Activated CD4-positive, alpha-beta memory T cell treated with anti-CD3 and anti-CD28 coated beads, Interleukin-2, amount 10 ng/mL, durations not matched to agents 7 days and 5 days (primary cell): ENCODE measurements around the gene LIMK2. TPM values are rescaled to one million over a fixed set of nuclear protein-coding genes. Genes with fewer than 3 reads are reported as not detected.
"Not testable (repeated sequence)": the region's sequence is repeated elsewhere in the genome, so short reads cannot be mapped to it uniquely, and the experiment has no call there.

Source experiments
- CTCF ChIA-PET: fragments of 350-600 bp; sonication (Branson Sonifier 250); formaldehyde crosslinking; loops from one replicate; lab custom pipeline; 2021; ENCODE audit warnings: antibody characterized with exemption, inconsistent platforms; lab: Charles Lee
- POLR2A ChIA-PET: fragments of 350-600 bp; sonication (Branson Sonifier 250); formaldehyde crosslinking; loops from one replicate; lab custom pipeline; 2021; ENCODE audit warnings: antibody characterized with exemption; lab: Charles Lee
- DNase-seq: peaks from one replicate; pipeline ENCODE4 v3.0.0-alpha.2; 2020
- H3K27ac Mint-ChIP-seq: one replicate; pipeline ENCODE4 v1.8.0; 2021; ENCODE audit warnings: mild to moderate bottlenecking, mixed read lengths
- H3K27me3 Mint-ChIP-seq: one replicate; pipeline ENCODE4 v1.8.0; 2021; ENCODE audit warnings: mixed read lengths
- H3K36me3 Mint-ChIP-seq: one replicate; pipeline ENCODE4 v1.8.0; 2021; ENCODE audit warnings: low read depth, mixed read lengths
- H3K4me1 Mint-ChIP-seq: one replicate; pipeline ENCODE4 v1.8.0; 2021; ENCODE audit warnings: mixed read lengths
- H3K4me3 Mint-ChIP-seq: one replicate; pipeline ENCODE4 v1.8.0; 2021; ENCODE audit warnings: mild to moderate bottlenecking, mixed read lengths
- H3K9me3 Mint-ChIP-seq: one replicate; pipeline ENCODE4 v1.8.0; 2021; ENCODE audit warnings: mixed read lengths
- total RNA-seq, 2 experiments: library from RNA; stranded (reverse); gene quantifications; one replicate each; pipeline ENCODE4 v1.2.3, GENCODE V29; 2021

LIMK2 gene
- total RNA-seq, 2 experiments from 2014 or later = 44.0 to 46.4 TPM

- H3K4me3 Mint-ChIP-seq, H3K27ac Mint-ChIP-seq, H3K9me3 Mint-ChIP-seq, H3K27me3 Mint-ChIP-seq, DNase-seq, POLR2A ChIA-PET: not testable (repeated sequence)
- CTCF ChIA-PET = interaction anchor here (1.0 kb wide), 1 partner anchor 23 kb away, joined by 5 read pairs; the partner anchor contains the start of gene LIMK2
- Mint-ChIP-seq H3K36me3 (peaks cover 28% of the 10 kb centered on the region), H3K4me1 (peaks cover 57% of the 10 kb centered on the region)
Measured at GRCh38 chr22:31236044-31236443, 23.9 kb downstream of the LIMK2 start.

DNA sequence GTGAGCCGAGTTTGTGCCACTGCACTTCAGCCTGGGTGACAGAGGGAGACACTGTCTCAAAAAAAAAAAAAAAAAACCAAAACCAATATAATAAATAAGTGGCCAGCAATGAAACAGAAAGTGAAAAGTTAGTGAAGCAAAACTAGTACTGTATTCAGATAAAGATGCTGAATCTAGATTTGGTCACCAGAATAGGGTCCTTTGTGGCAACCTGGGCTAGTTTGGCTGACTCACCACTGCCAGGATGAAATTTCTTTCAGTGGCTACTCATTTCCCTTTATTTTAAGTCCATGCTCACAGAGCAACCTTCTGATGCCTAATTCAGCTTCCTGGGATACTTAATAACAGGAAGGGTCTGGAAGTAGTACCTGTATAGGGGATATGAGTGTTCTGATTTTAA is 26.0 kb downstream of the LIMK2 start:
- Mint-ChIP-seq H3K36me3 (peaks cover 33% of the 10 kb centered on the region), H3K4me3 (no peak overlapping the region), H3K4me1 (peaks cover 46% of the 10 kb centered on the region), H3K27me3 (no peaks in the 10 kb centered on the region), H3K9me3 (no peaks in the 10 kb centered on the region), H3K27ac (no peak overlapping the region)
- CTCF ChIA-PET = interaction anchor here (0.7 to 1.6 kb wide), 3 partner anchors 26 to 37 kb away, joined by 3 to 5 read pairs (median 3); partner anchors contain the start of gene LIMK2
- no peak for DNase-seq
- POLR2A ChIA-PET = interaction anchor here (2.2 kb wide), 1 partner anchor 10 kb away, joined by 5 read pairs; no protein-coding TSS in a partner anchor

GRCh38 chr22:31239771-31240370 is 27.8 kb downstream of the LIMK2 start:
- DNase-seq = no peak
- Mint-ChIP-seq H3K27me3 (no peaks in the 10 kb centered on the region), H3K36me3 (peaks cover 23% of the 10 kb centered on the region), H3K27ac (no peak overlapping the region), H3K9me3 (no peaks in the 10 kb centered on the region), H3K4me3 (no peak overlapping the region), H3K4me1 (peaks cover 45% of the 10 kb centered on the region)
- ChIA-PET CTCF (interaction anchor here (0.6 to 1.3 kb wide), 4 partner anchors 28 to 124 kb away, joined by 3 to 5 read pairs (median 4); partner anchors contain the start of gene LIMK2), POLR2A (interaction anchor here (1.1 to 2.2 kb wide), 5 partner anchors 8 to 159 kb away, joined by 3 to 5 read pairs (median 5); partner anchors contain the start of genes LIMK2, SELENOM and SMTN)

- ChIA-PET POLR2A (interaction anchor here (1.4 kb wide), 1 partner anchor 14 kb away, joined by 3 read pairs; no protein-coding TSS in a partner anchor), CTCF (interaction anchor here (1.0 to 1.3 kb wide), 3 partner anchors 10 to 31 kb away, joined by 3 to 4 read pairs (median 3); partner anchors contain the start of gene LIMK2)
- no peak for DNase-seq
- Mint-ChIP-seq H3K9me3 (no peaks in the 10 kb centered on the region), H3K27ac (no peak overlapping the region), H3K4me1 (peaks cover 38% of the 10 kb centered on the region), H3K4me3 (no peak overlapping the region), H3K36me3 (peaks cover 13% of the 10 kb centered on the region), H3K27me3 (no peaks in the 10 kb centered on the region)
Measured at GRCh38 chr22:31241200-31241599, 29.1 kb downstream of the LIMK2 start.

DNA sequence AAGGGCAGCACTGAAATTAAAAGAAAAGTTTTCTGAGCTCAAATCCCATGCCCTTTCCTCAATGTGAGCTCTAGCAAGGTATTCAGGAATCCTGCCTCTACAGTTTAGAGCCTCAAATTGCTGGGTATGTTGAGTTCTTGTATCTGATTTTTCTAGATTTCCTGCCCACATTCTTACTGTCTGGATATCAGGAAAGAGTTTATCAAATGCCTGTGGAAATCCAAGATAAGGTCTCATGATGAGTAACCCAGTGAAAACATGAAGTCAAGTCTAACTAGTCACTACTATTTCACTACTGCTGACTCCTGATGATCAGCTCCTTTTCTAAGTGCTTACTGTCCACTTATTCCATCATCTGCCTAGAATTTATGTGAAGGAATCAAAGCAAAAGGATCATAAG is 29.8 kb downstream of the LIMK2 start:
- ChIA-PET CTCF (interaction anchor here (1.0 to 1.1 kb wide), 3 partner anchors 10 to 31 kb away, joined by 3 read pairs; no protein-coding TSS in a partner anchor), POLR2A (interaction anchor here (1.4 kb wide), 1 partner anchor 15 kb away, joined by 3 read pairs; no protein-coding TSS in a partner anchor)
- DNase-seq = no peak
- H3K4me3 Mint-ChIP-seq = no peak overlapping the region
- H3K4me1 Mint-ChIP-seq = peaks cover 39% of the 10 kb centered on the region
- H3K27me3 Mint-ChIP-seq = no peaks in the 10 kb centered on the region
- no peak overlapping the region for H3K27ac Mint-ChIP-seq
- peaks cover 13% of the 10 kb centered on the region for H3K36me3 Mint-ChIP-seq
- H3K9me3 Mint-ChIP-seq = no peaks in the 10 kb centered on the region

- Mint-ChIP-seq H3K9me3 (no peaks in the 10 kb centered on the region), H3K27ac (no peak overlapping the region), H3K27me3 (no peaks in the 10 kb centered on the region), H3K36me3 (peaks cover 13% of the 10 kb centered on the region), H3K4me1 (peaks cover 44% of the 10 kb centered on the region), H3K4me3 (no peak overlapping the region)
- CTCF ChIA-PET = interaction anchor here (1.0 to 2.7 kb wide), 2 partner anchors 29 to 32 kb away, joined by 3 to 12 read pairs; partner anchors contain the start of gene LIMK2
- POLR2A ChIA-PET = interaction anchor here (1.4 to 1.7 kb wide), 3 partner anchors 11 to 47 kb away, joined by 4 to 5 read pairs (median 4); partner anchors contain the start of gene LIMK2
- DNase-seq = no peak
Measured at GRCh38 chr22:31243339-31244045, 31.4 kb downstream of the LIMK2 start.

GRCh38 chr22:31244046-31244942 is 32.2 kb downstream of the LIMK2 start:
- CTCF ChIA-PET = interaction anchor here (1.1 to 2.7 kb wide), 3 partner anchors 9 to 32 kb away, joined by 3 to 12 read pairs (median 9); partner anchors contain the start of gene LIMK2
- H3K27ac Mint-ChIP-seq = no peak overlapping the region
- no peak for DNase-seq
- H3K4me3 Mint-ChIP-seq = no peak overlapping the region
- no peaks in the 10 kb centered on the region for H3K9me3 Mint-ChIP-seq
- no peaks in the 10 kb centered on the region for H3K27me3 Mint-ChIP-seq
- peaks cover 13% of the 10 kb centered on the region for H3K36me3 Mint-ChIP-seq
- POLR2A ChIA-PET = interaction anchor here (1.1 to 1.7 kb wide), 5 partner anchors 11 to 417 kb away, joined by 3 to 5 read pairs (median 4); partner anchors contain the start of genes LIMK2 and PISD
- peaks cover 42% of the 10 kb centered on the region for H3K4me1 Mint-ChIP-seq

DNA sequence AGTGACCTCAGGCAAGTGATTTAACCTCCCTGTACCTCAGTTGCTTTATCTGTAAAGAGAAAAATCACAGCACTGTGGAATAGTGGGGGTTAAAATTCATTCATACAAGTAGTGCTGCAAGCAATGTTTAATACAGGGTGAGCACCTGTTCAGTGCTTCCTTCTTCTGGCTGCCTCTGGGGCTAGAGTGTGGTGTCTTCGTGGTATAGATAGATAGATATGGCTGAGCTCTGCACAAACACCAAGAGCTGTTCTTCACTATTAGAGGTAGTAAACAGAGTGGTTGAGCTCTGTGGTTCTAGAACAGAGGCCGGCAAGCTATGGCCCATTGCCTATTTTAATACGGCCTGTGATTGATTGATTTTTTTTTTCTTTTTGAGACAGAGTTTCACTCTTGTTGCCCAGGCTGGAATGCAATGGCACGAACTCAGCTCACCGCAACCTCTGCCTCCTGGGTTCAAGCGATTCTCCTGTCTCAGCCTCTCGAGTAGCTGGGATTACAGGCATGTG is 32.9 kb downstream of the LIMK2 start:
- Mint-ChIP-seq H3K9me3 (no peaks in the 10 kb centered on the region), H3K27ac (peak overlapping the region; percentile 7), H3K27me3 (no peaks in the 10 kb centered on the region), H3K4me3 (no peak overlapping the region), H3K4me1 (peaks cover 35% of the 10 kb centered on the region), H3K36me3 (peaks cover 13% of the 10 kb centered on the region)
- POLR2A ChIA-PET = interaction anchor here (1.1 to 1.5 kb wide), 4 partner anchors 12 to 417 kb away, joined by 3 to 4 read pairs (median 4); partner anchors contain the start of gene PISD
- CTCF ChIA-PET = interaction anchor here (1.1 to 2.7 kb wide), 3 partner anchors 8 to 33 kb away, joined by 3 to 12 read pairs (median 9); partner anchors contain the start of gene LIMK2
- DNase-seq = no peak

DNA sequence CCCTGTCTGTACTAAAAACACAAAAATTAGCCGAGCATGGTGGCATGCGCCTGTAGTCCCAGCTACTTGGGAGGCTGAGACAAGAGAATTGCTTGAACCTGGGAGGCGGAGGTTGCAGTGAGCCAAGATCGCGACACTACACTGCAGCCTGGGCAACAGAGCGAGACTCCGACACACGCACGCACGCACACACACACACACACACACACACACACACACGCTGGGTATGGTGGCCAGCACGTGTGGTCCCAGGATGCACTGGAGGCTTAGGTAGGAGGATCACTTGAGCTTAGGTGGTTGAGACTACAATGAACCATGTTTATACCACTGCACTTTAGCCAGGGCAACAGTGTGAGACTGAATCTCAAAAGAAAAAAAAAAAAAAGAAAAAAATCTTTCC is 33.9 kb downstream of the LIMK2 start:
- H3K4me1 Mint-ChIP-seq = peaks cover 30% of the 10 kb centered on the region
- CTCF ChIA-PET, DNase-seq, H3K9me3 Mint-ChIP-seq, H3K4me3 Mint-ChIP-seq, H3K27me3 Mint-ChIP-seq, H3K27ac Mint-ChIP-seq: not testable (repeated sequence)
- POLR2A ChIA-PET = interaction anchor here (1.2 kb wide), 1 partner anchor 9 kb away, joined by 3 read pairs; no protein-coding TSS in a partner anchor
- peaks cover 17% of the 10 kb centered on the region for H3K36me3 Mint-ChIP-seq

GRCh38 chr22:31246687-31247086 is 34.6 kb downstream of the LIMK2 start:
- H3K4me3 Mint-ChIP-seq = no peak overlapping the region
- CTCF ChIA-PET = interaction anchor here (0.7 to 2.1 kb wide), 3 partner anchors 35 to 141 kb away, joined by 3 to 9 read pairs (median 5); partner anchors contain the start of gene LIMK2
- no peaks in the 10 kb centered on the region for H3K27me3 Mint-ChIP-seq
- H3K36me3 Mint-ChIP-seq = peaks cover 13% of the 10 kb centered on the region
- POLR2A ChIA-PET = interaction anchor here (1.2 kb wide), 1 partner anchor 9 kb away, joined by 3 read pairs; no protein-coding TSS in a partner anchor
- no peak overlapping the region for H3K27ac Mint-ChIP-seq
- DNase-seq = no peak
- peaks cover 30% of the 10 kb centered on the region for H3K4me1 Mint-ChIP-seq
- H3K9me3 Mint-ChIP-seq = no peaks in the 10 kb centered on the region

DNA sequence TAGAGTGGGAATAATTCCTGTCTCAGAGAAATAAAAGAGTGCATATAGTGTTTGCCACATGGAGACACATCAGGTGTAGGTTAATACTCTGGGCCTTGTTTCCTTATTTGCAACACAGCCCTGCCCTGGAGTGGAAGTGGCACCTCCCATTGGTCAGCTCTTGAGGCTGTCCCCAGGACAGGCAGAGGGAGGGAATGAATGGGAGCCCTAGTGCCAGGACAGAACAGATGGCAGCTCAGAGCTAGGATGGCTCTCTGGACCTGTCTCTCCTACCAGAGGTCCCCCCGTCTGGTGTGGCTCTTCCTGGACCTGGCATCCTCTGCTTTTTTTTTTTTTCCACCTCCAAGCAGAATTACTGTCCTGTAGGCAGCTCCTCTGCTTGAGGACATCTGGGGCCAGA is 35.6 kb downstream of the LIMK2 start:
- no peak overlapping the region for H3K4me3 Mint-ChIP-seq
- CTCF ChIA-PET = interaction anchor here (0.7 to 2.1 kb wide), 9 partner anchors 15 to 613 kb away, joined by 3 to 9 read pairs (median 5); partner anchors contain the start of genes LIMK2 and SELENOM
- peaks cover 5% of the 10 kb centered on the region for H3K36me3 Mint-ChIP-seq
- no peak for DNase-seq
- POLR2A ChIA-PET = interaction anchor here (0.6 to 1.5 kb wide), 6 partner anchors 8 to 46 kb away, joined by 3 to 5 read pairs (median 4); partner anchors contain the start of genes LIMK2 and PIK3IP1
- no peaks in the 10 kb centered on the region for H3K27me3 Mint-ChIP-seq
- H3K4me1 Mint-ChIP-seq = peaks cover 30% of the 10 kb centered on the region
- H3K9me3 Mint-ChIP-seq = no peaks in the 10 kb centered on the region
- peak overlapping the region; percentile 33 for H3K27ac Mint-ChIP-seq
